Measurements from ENCODE around the gene SPATA33.

The SPATA33 gene

GRCh38 chr16:89612415-89613166 lies 45.0 kb upstream of the SPATA33 start:
- Histone ChIP-seq H2BK120ac (ENCODE audit: low read depth, low read length) (no peak overlapping the region), H3K14ac (ENCODE audit: low read length) (no peak overlapping the region), H2AFZ (ENCODE audit: low read length) (no peak overlapping the region), H3K4me1 (ENCODE audit: control insufficient read depth in 2 of 2, insufficient read depth in 1 of 2, low read depth in 1 of 2, low read length in 2 of 2) (peaks cover 8 to 15% of the 10 kb centered on the region in 2 donors), H2BK15ac (ENCODE audit: low read length) (no peak overlapping the region), H2AK5ac (ENCODE audit: low read depth, low read length) (no peak overlapping the region), H4K8ac (ENCODE audit: low read depth, low read length) (no peak overlapping the region), H3K4me2 (ENCODE audit: insufficient read depth, low read length, poor library complexity, severe bottlenecking) (no peak overlapping the region), H4K91ac (ENCODE audit: low read depth, low read length, poor library complexity) (no peak overlapping the region), H3K36me3 (replicated peaks in 1 of 2; ENCODE audit: control insufficient read depth in 2 of 2, insufficient read depth in 2 of 2, low read length in 2 of 2) (no peaks in the 10 kb centered on the region), H3K79me1 (ENCODE audit: low read depth, low read length) (no peaks in the 10 kb centered on the region), H3K4ac (ENCODE audit: low read length) (no peak overlapping the region), H3K23ac (ENCODE audit: low read depth, low read length, poor library complexity) (no peak overlapping the region), H3K27me3 (ENCODE audit: control insufficient read depth in 3 of 3, insufficient read depth in 3 of 3, low read depth in 1 of 3, low read length in 3 of 3) (no peaks in the 10 kb centered on the region), H2BK12ac (ENCODE audit: low read length) (no peak overlapping the region), H3K9ac (ENCODE audit: low read depth, low read length, poor library complexity) (no peak overlapping the region), H3K18ac (ENCODE audit: low read length) (no peak overlapping the region), H3K9me3 (replicated peaks in 1 of 2; ENCODE audit: control insufficient read depth in 2 of 2, insufficient read depth in 1 of 2, low read depth in 1 of 2, low read length in 2 of 2) (no peaks in the 10 kb centered on the region), H2BK5ac (ENCODE audit: low read length) (no peak overlapping the region), H3K27ac (replicated peaks; ENCODE audit: low read length) (no peak overlapping the region), H3K4me3 (ENCODE audit: low read length in 2 of 2) (no peak overlapping the region)
- DNase-seq (ENCODE audit: low spot score) = no peak
- no CpG with 5 or more reads among the region's 20 CpGs for WGBS, 2 donors (ENCODE audit: extremely low coverage in 2 of 2, insufficient read length in 2 of 2, insufficient replicate concordance in 1 of 2)

GRCh38 chr16:89613231-89613953 lies 44.2 kb upstream of the SPATA33 start, which contains the start of gene DPEP1:
DPEP1 (plus strand) TSS chr16:89613642; CDS start chr16:89630411, 16,769 bp downstream.
- Histone ChIP-seq H3K4me1 (ENCODE audit: control insufficient read depth in 2 of 2, insufficient read depth in 1 of 2, low read depth in 1 of 2, low read length in 2 of 2) (peaks cover 8 to 13% of the 10 kb centered on the region in 2 donors), H2AFZ (ENCODE audit: low read length) (peak within 1 kb of the TSS; percentile 83), H3K27me3 (ENCODE audit: control insufficient read depth in 3 of 3, insufficient read depth in 3 of 3, low read depth in 1 of 3, low read length in 3 of 3) (no peaks in the 10 kb centered on the region), H3K9ac (ENCODE audit: low read depth, low read length, poor library complexity) (peak within 1 kb of the TSS; percentile 55), H4K91ac (ENCODE audit: low read depth, low read length, poor library complexity) (peak within 1 kb of the TSS; percentile 46), H3K27ac (replicated peaks; ENCODE audit: low read length) (no peak within 1 kb of the TSS), H3K4me3 (ENCODE audit: low read length in 2 of 2) (no peak within 1 kb of the TSS), H3K4ac (ENCODE audit: low read length) (peak within 1 kb of the TSS; percentile 23), H3K4me2 (ENCODE audit: insufficient read depth, low read length, poor library complexity, severe bottlenecking) (no peak within 1 kb of the TSS), H3K14ac (ENCODE audit: low read length) (no peak within 1 kb of the TSS), H2BK5ac (ENCODE audit: low read length) (peak within 1 kb of the TSS; percentile 1), H4K8ac (ENCODE audit: low read depth, low read length) (peak within 1 kb of the TSS; percentile 43), H3K36me3 (replicated peaks in 1 of 2; ENCODE audit: control insufficient read depth in 2 of 2, insufficient read depth in 2 of 2, low read length in 2 of 2) (no peaks in the 10 kb centered on the region), H3K79me1 (ENCODE audit: low read depth, low read length) (no peaks in the 10 kb centered on the region), H2BK120ac (ENCODE audit: low read depth, low read length) (peak within 1 kb of the TSS; percentile 36), H3K23ac (ENCODE audit: low read depth, low read length, poor library complexity) (no peak within 1 kb of the TSS), H2BK12ac (ENCODE audit: low read length) (peak within 1 kb of the TSS; percentile 66), H3K9me3 (replicated peaks in 1 of 2; ENCODE audit: control insufficient read depth in 2 of 2, insufficient read depth in 1 of 2, low read depth in 1 of 2, low read length in 2 of 2) (no peaks in the 10 kb centered on the region), H2AK5ac (ENCODE audit: low read depth, low read length) (peak within 1 kb of the TSS; percentile 79), H3K18ac (ENCODE audit: low read length) (peak within 1 kb of the TSS; percentile 90), H2BK15ac (ENCODE audit: low read length) (peak within 1 kb of the TSS; percentile 89)
- no CpG with 5 or more reads among the region's 19 CpGs for WGBS, 2 donors (ENCODE audit: extremely low coverage in 2 of 2, insufficient read length in 2 of 2, insufficient replicate concordance in 1 of 2)
- DNase-seq (ENCODE audit: low spot score) = no peak

- H2BK120ac ChIP-seq (ENCODE audit: low read depth, low read length) = peak overlapping the region; percentile 36
- WGBS, 2 donors (ENCODE audit: extremely low coverage in 2 of 2, insufficient read length in 2 of 2, insufficient replicate concordance in 1 of 2) = no CpG with 5 or more reads among the region's 22 CpGs
- no peak overlapping the region for H3K27ac ChIP-seq (replicated peaks; ENCODE audit: low read length)
- no peaks in the 10 kb centered on the region for H3K79me1 ChIP-seq (ENCODE audit: low read depth, low read length)
- no peak overlapping the region for H3K23ac ChIP-seq (ENCODE audit: low read depth, low read length, poor library complexity)
- H4K8ac ChIP-seq (ENCODE audit: low read depth, low read length) = no peak overlapping the region
- H3K14ac ChIP-seq (ENCODE audit: low read length) = no peak overlapping the region
- no peaks in the 10 kb centered on the region for H3K36me3 ChIP-seq (replicated peaks in 1 of 2; ENCODE audit: control insufficient read depth in 2 of 2, insufficient read depth in 2 of 2, low read length in 2 of 2)
- H3K4ac ChIP-seq (ENCODE audit: low read length) = no peak overlapping the region
- no peaks in the 10 kb centered on the region for H3K9me3 ChIP-seq (replicated peaks in 1 of 2; ENCODE audit: control insufficient read depth in 2 of 2, insufficient read depth in 1 of 2, low read depth in 1 of 2, low read length in 2 of 2)
- H2BK5ac ChIP-seq (ENCODE audit: low read length) = peak overlapping the region; percentile 1
- H3K4me2 ChIP-seq (ENCODE audit: insufficient read depth, low read length, poor library complexity, severe bottlenecking) = no peak overlapping the region
- H2BK15ac ChIP-seq (ENCODE audit: low read length) = peak overlapping the region; percentile 26
- no peak for DNase-seq (ENCODE audit: low spot score)
- no peaks in the 10 kb centered on the region for H3K27me3 ChIP-seq (ENCODE audit: control insufficient read depth in 3 of 3, insufficient read depth in 3 of 3, low read depth in 1 of 3, low read length in 3 of 3)
- H3K4me1 ChIP-seq (ENCODE audit: control insufficient read depth in 2 of 2, insufficient read depth in 1 of 2, low read depth in 1 of 2, low read length in 2 of 2) = peaks cover 5 to 9% of the 10 kb centered on the region in 2 donors
- no peak overlapping the region for H3K4me3 ChIP-seq (ENCODE audit: low read length in 2 of 2)
- peak overlapping the region; percentile 79 for H2AK5ac ChIP-seq (ENCODE audit: low read depth, low read length)
- H2BK12ac ChIP-seq (ENCODE audit: low read length) = no peak overlapping the region
- peak overlapping the region; percentile 19 for H3K18ac ChIP-seq (ENCODE audit: low read length)
- H4K91ac ChIP-seq (ENCODE audit: low read depth, low read length, poor library complexity) = peak overlapping the region; percentile 46
- H2AFZ ChIP-seq (ENCODE audit: low read length) = no peak overlapping the region
- no peak overlapping the region for H3K9ac ChIP-seq (ENCODE audit: low read depth, low read length, poor library complexity)
Measured at GRCh38 chr16:89613954-89614459, 43.6 kb upstream of the SPATA33 start.

GRCh38 chr16:89615176-89615575 lies 42.5 kb upstream of the SPATA33 start:
- H3K9me3 ChIP-seq (replicated peaks in 1 of 2; ENCODE audit: control insufficient read depth in 2 of 2, insufficient read depth in 1 of 2, low read depth in 1 of 2, low read length in 2 of 2) = no peaks in the 10 kb centered on the region
- peak overlapping the region; percentile 87 for H2BK120ac ChIP-seq (ENCODE audit: low read depth, low read length)
- no peak overlapping the region for H3K4ac ChIP-seq (ENCODE audit: low read length)
- H4K8ac ChIP-seq (ENCODE audit: low read depth, low read length) = peak overlapping the region; percentile 48
- peak overlapping the region; percentile 53 for H2BK5ac ChIP-seq (ENCODE audit: low read length)
- no peak for DNase-seq (ENCODE audit: low spot score)
- peaks cover 7 to 12% of the 10 kb centered on the region in 2 donors for H3K4me1 ChIP-seq (ENCODE audit: control insufficient read depth in 2 of 2, insufficient read depth in 1 of 2, low read depth in 1 of 2, low read length in 2 of 2)
- no CpG with 5 or more reads among the region's 13 CpGs for WGBS, 2 donors (ENCODE audit: extremely low coverage in 2 of 2, insufficient read length in 2 of 2, insufficient replicate concordance in 1 of 2)
- no peak overlapping the region for H3K27ac ChIP-seq (replicated peaks; ENCODE audit: low read length)
- H4K91ac ChIP-seq (ENCODE audit: low read depth, low read length, poor library complexity) = peak overlapping the region; percentile 30
- H3K27me3 ChIP-seq (ENCODE audit: control insufficient read depth in 3 of 3, insufficient read depth in 3 of 3, low read depth in 1 of 3, low read length in 3 of 3) = no peaks in the 10 kb centered on the region
- H3K4me3 ChIP-seq (ENCODE audit: low read length in 2 of 2) = no peak overlapping the region
- H3K79me1 ChIP-seq (ENCODE audit: low read depth, low read length) = no peaks in the 10 kb centered on the region
- peak overlapping the region; percentile 55 for H3K23ac ChIP-seq (ENCODE audit: low read depth, low read length, poor library complexity)
- H2AK5ac ChIP-seq (ENCODE audit: low read depth, low read length) = peak overlapping the region; percentile 99
- H2BK15ac ChIP-seq (ENCODE audit: low read length) = peak overlapping the region; percentile 87
- no peaks in the 10 kb centered on the region for H3K36me3 ChIP-seq (replicated peaks in 1 of 2; ENCODE audit: control insufficient read depth in 2 of 2, insufficient read depth in 2 of 2, low read length in 2 of 2)
- peak overlapping the region; percentile 21 for H3K9ac ChIP-seq (ENCODE audit: low read depth, low read length, poor library complexity)
- peak overlapping the region; percentile 75 for H3K14ac ChIP-seq (ENCODE audit: low read length)
- H2AFZ ChIP-seq (ENCODE audit: low read length) = peak overlapping the region; percentile 65
- peak overlapping the region; percentile 91 for H3K18ac ChIP-seq (ENCODE audit: low read length)
- no peak overlapping the region for H3K4me2 ChIP-seq (ENCODE audit: insufficient read depth, low read length, poor library complexity, severe bottlenecking)
- peak overlapping the region; percentile 73 for H2BK12ac ChIP-seq (ENCODE audit: low read length)

All from neuronal stem cell (in vitro differentiated cells).